Gastrocnemius medialis (tissue), 4 donors: Measurements from ENCODE around the gene UCHL3.

Source experiments
- CTCF ChIP-seq, 5 experiments: fragments of 450-650 bp in 3 of 5; fragments of 200-600 bp in 2 of 5; sonication (generic) in 2 of 5; IDR thresholded peaks in 4 of 5; conservative IDR thresholded peaks in 1 of 5; 1 replicate in 4 of 5; 2 replicates in 1 of 5; pipeline ENCODE4 v1.5.1; 2016 to 2019; ENCODE audit warnings: antibody characterized with exemption in 5 of 5, mild to moderate bottlenecking in 3 of 5, moderate library complexity in 3 of 5
- POLR2A ChIP-seq, 2 donors: fragments of 450-650 bp; IDR thresholded peaks; one replicate each; pipeline ENCODE4 v1.6.1; 2017; ENCODE audit warnings: antibody characterized with exemption in 2 of 2, mild to moderate bottlenecking in 2 of 2, moderate library complexity in 2 of 2

- no peak for TF ChIP-seq POLR2A (IDR thresholded peaks at IDR 0.05)
- TF ChIP-seq CTCF (IDR thresholded peaks at IDR 0.05 in 4 of 5, conservative IDR thresholded peaks at IDR 0.05 in 1 of 5): no peak
These were observed 35.3 kb upstream of the UCHL3 start for GRCh38 chr13:75514080-75514995.
